ENCODE measurements around the gene DNM3. TPM values are rescaled to one million over a fixed set of nuclear protein-coding genes. Genes with fewer than 3 reads are reported as not detected.

Gene DNM3
- total RNA-seq, 1 donor from 2014 or later = 2.6 TPM

- Histone ChIP-seq H3K9me3 (ENCODE audit: control insufficient read depth in 3 of 3, low read length in 3 of 3) (no peaks in the 10 kb centered on the region), H3K4me1 (ENCODE audit: control insufficient read depth in 3 of 3, insufficient read depth in 3 of 3, low read length in 3 of 3) (no peaks in the 10 kb centered on the region), H3K27me3 (ENCODE audit: control insufficient read depth in 3 of 3, insufficient read depth in 3 of 3, low read length in 3 of 3) (no peaks in the 10 kb centered on the region), H3K36me3 (ENCODE audit: control insufficient read depth in 3 of 3, insufficient read depth in 3 of 3, low read length in 3 of 3) (no peaks in the 10 kb centered on the region), H3K4me3 (ENCODE audit: low read length in 3 of 3) (no peak overlapping the region), H3K9ac (ENCODE audit: low read depth in 1 of 3, low read length in 3 of 3) (no peak overlapping the region), H3K27ac (ENCODE audit: low read depth, low read length) (no peak overlapping the region)
Observed at GRCh38 chr1:171881442-171881841, 40.1 kb downstream of the DNM3 start.

- Histone ChIP-seq H3K27ac (ENCODE audit: low read depth, low read length) (no peak overlapping the region), H3K4me3 (ENCODE audit: low read length in 3 of 3) (no peak overlapping the region), H3K36me3 (ENCODE audit: control insufficient read depth in 3 of 3, insufficient read depth in 3 of 3, low read length in 3 of 3) (no peaks in the 10 kb centered on the region), H3K27me3 (ENCODE audit: control insufficient read depth in 3 of 3, insufficient read depth in 3 of 3, low read length in 3 of 3) (no peaks in the 10 kb centered on the region), H3K9ac (ENCODE audit: low read depth in 1 of 3, low read length in 3 of 3) (no peak overlapping the region), H3K4me1 (ENCODE audit: control insufficient read depth in 3 of 3, insufficient read depth in 3 of 3, low read length in 3 of 3) (no peaks in the 10 kb centered on the region), H3K9me3 (ENCODE audit: control insufficient read depth in 3 of 3, low read length in 3 of 3) (no peaks in the 10 kb centered on the region)
Observed at GRCh38 chr1:171883849-171884248, 42.6 kb downstream of the DNM3 start.

- H3K27ac ChIP-seq (ENCODE audit: low read depth, low read length) = no peak overlapping the region
- no peaks in the 10 kb centered on the region for H3K9me3 ChIP-seq (ENCODE audit: control insufficient read depth in 3 of 3, low read length in 3 of 3)
- H3K4me3 ChIP-seq (ENCODE audit: low read length in 3 of 3) = no peak overlapping the region
- no peaks in the 10 kb centered on the region for H3K4me1 ChIP-seq (ENCODE audit: control insufficient read depth in 3 of 3, insufficient read depth in 3 of 3, low read length in 3 of 3)
- no peak overlapping the region for H3K9ac ChIP-seq (ENCODE audit: low read depth in 1 of 3, low read length in 3 of 3)
- no peaks in the 10 kb centered on the region for H3K36me3 ChIP-seq (ENCODE audit: control insufficient read depth in 3 of 3, insufficient read depth in 3 of 3, low read length in 3 of 3)
- H3K27me3 ChIP-seq (ENCODE audit: control insufficient read depth in 3 of 3, insufficient read depth in 3 of 3, low read length in 3 of 3) = no peaks in the 10 kb centered on the region
Observed at GRCh38 chr1:171884475-171884874, 43.2 kb downstream of the DNM3 start.

- H3K4me3 ChIP-seq (ENCODE audit: low read length in 3 of 3) = no peak overlapping the region
- no peak overlapping the region for H3K27ac ChIP-seq (ENCODE audit: low read depth, low read length)
Observed at GRCh38 chr1:171890131-171890530, 48.8 kb downstream of the DNM3 start.

GRCh38 chr1:171896936-171897703 is 55.8 kb downstream of the DNM3 start:
- no peak overlapping the region for H3K27ac ChIP-seq (ENCODE audit: low read depth, low read length)
- H3K9me3 ChIP-seq (ENCODE audit: control insufficient read depth in 3 of 3, low read length in 3 of 3) = no peaks in the 10 kb centered on the region
- H3K36me3 ChIP-seq (ENCODE audit: control insufficient read depth in 3 of 3, insufficient read depth in 3 of 3, low read length in 3 of 3) = no peaks in the 10 kb centered on the region

More at GRCh38 chr1:171890131-171890530, 48.8 kb downstream of the DNM3 start:
- H3K9ac ChIP-seq (ENCODE audit: low read depth in 1 of 3, low read length in 3 of 3) = no peak overlapping the region
- no peaks in the 10 kb centered on the region for H3K36me3 ChIP-seq (ENCODE audit: control insufficient read depth in 3 of 3, insufficient read depth in 3 of 3, low read length in 3 of 3)
- no peaks in the 10 kb centered on the region for H3K4me1 ChIP-seq (ENCODE audit: control insufficient read depth in 3 of 3, insufficient read depth in 3 of 3, low read length in 3 of 3)
- H3K27me3 ChIP-seq (ENCODE audit: control insufficient read depth in 3 of 3, insufficient read depth in 3 of 3, low read length in 3 of 3) = no peaks in the 10 kb centered on the region
- no peaks in the 10 kb centered on the region for H3K9me3 ChIP-seq (ENCODE audit: control insufficient read depth in 3 of 3, low read length in 3 of 3)

GRCh38 chr1:171898941-171899340 is 57.6 kb downstream of the DNM3 start:
- Histone ChIP-seq H3K4me3 (ENCODE audit: low read length in 3 of 3) (no peak overlapping the region), H3K9me3 (ENCODE audit: control insufficient read depth in 3 of 3, low read length in 3 of 3) (no peaks in the 10 kb centered on the region), H3K27ac (ENCODE audit: low read depth, low read length) (no peak overlapping the region), H3K4me1 (ENCODE audit: control insufficient read depth in 3 of 3, insufficient read depth in 3 of 3, low read length in 3 of 3) (no peaks in the 10 kb centered on the region), H3K27me3 (ENCODE audit: control insufficient read depth in 3 of 3, insufficient read depth in 3 of 3, low read length in 3 of 3) (no peaks in the 10 kb centered on the region), H3K9ac (ENCODE audit: low read depth in 1 of 3, low read length in 3 of 3) (no peak overlapping the region), H3K36me3 (ENCODE audit: control insufficient read depth in 3 of 3, insufficient read depth in 3 of 3, low read length in 3 of 3) (no peaks in the 10 kb centered on the region)

More at GRCh38 chr1:171896936-171897703, 55.8 kb downstream of the DNM3 start:
- Histone ChIP-seq H3K27me3 (ENCODE audit: control insufficient read depth in 3 of 3, insufficient read depth in 3 of 3, low read length in 3 of 3) (no peaks in the 10 kb centered on the region), H3K4me3 (ENCODE audit: low read length in 3 of 3) (no peak overlapping the region), H3K4me1 (ENCODE audit: control insufficient read depth in 3 of 3, insufficient read depth in 3 of 3, low read length in 3 of 3) (no peaks in the 10 kb centered on the region), H3K9ac (ENCODE audit: low read depth in 1 of 3, low read length in 3 of 3) (no peak overlapping the region)

GRCh38 chr1:171899838-171900237 is 58.5 kb downstream of the DNM3 start:
- Histone ChIP-seq H3K27me3 (ENCODE audit: control insufficient read depth in 3 of 3, insufficient read depth in 3 of 3, low read length in 3 of 3) (no peaks in the 10 kb centered on the region), H3K9me3 (ENCODE audit: control insufficient read depth in 3 of 3, low read length in 3 of 3) (no peaks in the 10 kb centered on the region), H3K27ac (ENCODE audit: low read depth, low read length) (no peak overlapping the region), H3K4me1 (ENCODE audit: control insufficient read depth in 3 of 3, insufficient read depth in 3 of 3, low read length in 3 of 3) (no peaks in the 10 kb centered on the region), H3K36me3 (ENCODE audit: control insufficient read depth in 3 of 3, insufficient read depth in 3 of 3, low read length in 3 of 3) (no peaks in the 10 kb centered on the region), H3K9ac (ENCODE audit: low read depth in 1 of 3, low read length in 3 of 3) (no peak overlapping the region), H3K4me3 (ENCODE audit: low read length in 3 of 3) (no peak overlapping the region)

- Histone ChIP-seq H3K36me3 (ENCODE audit: control insufficient read depth in 3 of 3, insufficient read depth in 3 of 3, low read length in 3 of 3) (no peaks in the 10 kb centered on the region), H3K9ac (ENCODE audit: low read depth in 1 of 3, low read length in 3 of 3) (no peak overlapping the region), H3K4me3 (ENCODE audit: low read length in 3 of 3) (no peak overlapping the region), H3K9me3 (ENCODE audit: control insufficient read depth in 3 of 3, low read length in 3 of 3) (no peaks in the 10 kb centered on the region), H3K27ac (ENCODE audit: low read depth, low read length) (no peak overlapping the region), H3K27me3 (ENCODE audit: control insufficient read depth in 3 of 3, insufficient read depth in 3 of 3, low read length in 3 of 3) (no peaks in the 10 kb centered on the region), H3K4me1 (ENCODE audit: control insufficient read depth in 3 of 3, insufficient read depth in 3 of 3, low read length in 3 of 3) (no peaks in the 10 kb centered on the region)
Observed at GRCh38 chr1:171901245-171901644, 59.9 kb downstream of the DNM3 start.

GRCh38 chr1:171902527-171902926 is 61.2 kb downstream of the DNM3 start:
- no peak overlapping the region for H3K4me3 ChIP-seq (ENCODE audit: low read length in 3 of 3)
- no peaks in the 10 kb centered on the region for H3K4me1 ChIP-seq (ENCODE audit: control insufficient read depth in 3 of 3, insufficient read depth in 3 of 3, low read length in 3 of 3)

GRCh38 chr1:171904778-171905450 is 63.6 kb downstream of the DNM3 start:
- no peaks in the 10 kb centered on the region for H3K9me3 ChIP-seq (ENCODE audit: control insufficient read depth in 3 of 3, low read length in 3 of 3)
- H3K4me1 ChIP-seq (ENCODE audit: control insufficient read depth in 3 of 3, insufficient read depth in 3 of 3, low read length in 3 of 3) = no peaks in the 10 kb centered on the region
- no peaks in the 10 kb centered on the region for H3K36me3 ChIP-seq (ENCODE audit: control insufficient read depth in 3 of 3, insufficient read depth in 3 of 3, low read length in 3 of 3)
- no peaks in the 10 kb centered on the region for H3K27me3 ChIP-seq (ENCODE audit: control insufficient read depth in 3 of 3, insufficient read depth in 3 of 3, low read length in 3 of 3)
- H3K4me3 ChIP-seq (ENCODE audit: low read length in 3 of 3) = no peak overlapping the region
- no peak overlapping the region for H3K9ac ChIP-seq (ENCODE audit: low read depth in 1 of 3, low read length in 3 of 3)
- no peak overlapping the region for H3K27ac ChIP-seq (ENCODE audit: low read depth, low read length)

More at GRCh38 chr1:171902527-171902926, 61.2 kb downstream of the DNM3 start:
- Histone ChIP-seq H3K27ac (ENCODE audit: low read depth, low read length) (no peak overlapping the region), H3K9ac (ENCODE audit: low read depth in 1 of 3, low read length in 3 of 3) (no peak overlapping the region), H3K27me3 (ENCODE audit: control insufficient read depth in 3 of 3, insufficient read depth in 3 of 3, low read length in 3 of 3) (no peaks in the 10 kb centered on the region), H3K9me3 (ENCODE audit: control insufficient read depth in 3 of 3, low read length in 3 of 3) (no peaks in the 10 kb centered on the region), H3K36me3 (ENCODE audit: control insufficient read depth in 3 of 3, insufficient read depth in 3 of 3, low read length in 3 of 3) (no peaks in the 10 kb centered on the region)
